Measurements from ENCODE around the gene IL22. TPM values are rescaled to one million over a fixed set of nuclear protein-coding genes. Genes with fewer than 3 reads are reported as not detected.

The IL22 gene
- not detected in 2 replicates for total RNA-seq
- long read RNA-seq, result 0 reads

- peaks cover 11% of the 10 kb centered on the region for H3K27me3 Mint-ChIP-seq
- no peak for TF ChIP-seq CTCF (IDR thresholded peaks at IDR 0.05; ENCODE audit: unreplicated experiment)
- H3K9me3 Mint-ChIP-seq (ENCODE audit: low read depth), result no peaks in the 10 kb centered on the region
- no peak within 1 kb of the TSS for H3K27ac Mint-ChIP-seq
- H3K36me3 Mint-ChIP-seq (ENCODE audit: insufficient read depth), result no peaks in the 10 kb centered on the region
- H3K4me3 Mint-ChIP-seq (ENCODE audit: low read depth), result no peak within 1 kb of the TSS
- no peaks in the 10 kb centered on the region for H3K4me1 Mint-ChIP-seq (ENCODE audit: low read depth)
- DNase-seq (ENCODE audit: low spot score, unreplicated experiment), result no peak
Observed at GRCh38 chr12:68253504-68253903, at the start of gene IL22. Gene IL22, minus strand, starts transcription at chr12:68253604. Its CDS starts 156 bp downstream, at chr12:68253448.

GRCh38 chr12:68297929-68298328 lies 44.5 kb upstream of the IL22 start:
- no peaks in the 10 kb centered on the region for H3K27me3 Mint-ChIP-seq
- no peak overlapping the region for H3K27ac Mint-ChIP-seq
- H3K4me3 Mint-ChIP-seq (ENCODE audit: low read depth), result no peak overlapping the region
- peaks cover 34% of the 10 kb centered on the region for H3K36me3 Mint-ChIP-seq (ENCODE audit: insufficient read depth)
- no peak for DNase-seq (ENCODE audit: low spot score, unreplicated experiment)
- H3K9me3 Mint-ChIP-seq (ENCODE audit: low read depth), result peaks cover 11% of the 10 kb centered on the region
- peaks cover 1% of the 10 kb centered on the region for H3K4me1 Mint-ChIP-seq (ENCODE audit: low read depth)
- no peak for TF ChIP-seq CTCF (IDR thresholded peaks at IDR 0.05; ENCODE audit: unreplicated experiment)

- Mint-ChIP-seq H3K4me3 (ENCODE audit: low read depth) (no peak overlapping the region), H3K36me3 (ENCODE audit: insufficient read depth) (peaks cover 12% of the 10 kb centered on the region), H3K9me3 (ENCODE audit: low read depth) (peaks cover 3% of the 10 kb centered on the region), H3K27ac (no peak overlapping the region), H3K4me1 (ENCODE audit: low read depth) (peaks cover 1% of the 10 kb centered on the region), H3K27me3 (no peaks in the 10 kb centered on the region)
- TF ChIP-seq CTCF (IDR thresholded peaks at IDR 0.05; ENCODE audit: unreplicated experiment), result no peak
- DNase-seq (ENCODE audit: low spot score, unreplicated experiment), result no peak
Observed at GRCh38 chr12:68294251-68294650, 40.8 kb upstream of the IL22 start.

- no peak overlapping the region for H3K27ac Mint-ChIP-seq
- no peak for TF ChIP-seq CTCF (IDR thresholded peaks at IDR 0.05; ENCODE audit: unreplicated experiment)
- H3K9me3 Mint-ChIP-seq (ENCODE audit: low read depth), result no peaks in the 10 kb centered on the region
- peaks cover 1% of the 10 kb centered on the region for H3K4me1 Mint-ChIP-seq (ENCODE audit: low read depth)
- H3K4me3 Mint-ChIP-seq (ENCODE audit: low read depth), result no peak overlapping the region
- H3K27me3 Mint-ChIP-seq, result no peaks in the 10 kb centered on the region
- H3K36me3 Mint-ChIP-seq (ENCODE audit: insufficient read depth), result peaks cover 4% of the 10 kb centered on the region
- DNase-seq (ENCODE audit: low spot score, unreplicated experiment), result no peak
Observed at GRCh38 chr12:68293347-68293746, 39.9 kb upstream of the IL22 start.

GRCh38 chr12:68292151-68292943 lies 38.9 kb upstream of the IL22 start:
- Mint-ChIP-seq H3K4me3 (ENCODE audit: low read depth) (no peak overlapping the region), H3K4me1 (ENCODE audit: low read depth) (peaks cover 1% of the 10 kb centered on the region), H3K27ac (no peak overlapping the region), H3K27me3 (no peaks in the 10 kb centered on the region), H3K9me3 (ENCODE audit: low read depth) (no peaks in the 10 kb centered on the region), H3K36me3 (ENCODE audit: insufficient read depth) (peaks cover 2% of the 10 kb centered on the region)
- no peak for TF ChIP-seq CTCF (IDR thresholded peaks at IDR 0.05; ENCODE audit: unreplicated experiment)
- DNase-seq (ENCODE audit: low spot score, unreplicated experiment), result no peak

Data from progenitor cell of endocrine pancreas (in vitro differentiated cells).